Activated CD4-positive, alpha-beta T cell treated with anti-CD3 and anti-CD28 coated beads, Interleukin-2, Interleukin-4, amounts not matched to agents 100 ng/mL and 50 ng/mL, durations not matched to agents 16 hours and 8 hours (primary cell): ENCODE data around the gene PARP16.

ENCODE experiments used
- DNase-seq: peaks from one replicate; pipeline ENCODE4 v3.0.0-alpha.2; 2020; ENCODE audit warnings: low spot score

PARP16 gene

DNA sequence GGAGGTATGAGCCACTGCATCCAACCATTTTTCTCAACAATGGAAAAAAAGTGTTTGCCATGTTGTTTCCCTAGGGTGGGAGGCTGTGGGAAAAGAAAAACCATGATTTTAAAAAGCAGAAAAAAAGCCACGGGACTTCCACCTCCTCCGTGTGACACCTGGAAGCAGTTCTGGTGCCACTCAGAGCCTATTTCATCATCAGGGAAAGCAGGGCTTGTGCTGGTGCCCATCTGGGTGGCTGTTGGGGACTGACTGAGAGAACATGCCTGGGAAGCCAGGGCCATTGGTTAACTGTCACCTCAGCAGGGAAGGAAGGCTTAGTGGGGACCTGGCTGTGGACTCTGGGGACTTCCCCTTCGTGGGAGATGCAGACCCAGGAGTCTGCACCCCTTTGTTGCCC is 25.1 kb upstream of the PARP16 start:
- DNase-seq = no peak

DNA sequence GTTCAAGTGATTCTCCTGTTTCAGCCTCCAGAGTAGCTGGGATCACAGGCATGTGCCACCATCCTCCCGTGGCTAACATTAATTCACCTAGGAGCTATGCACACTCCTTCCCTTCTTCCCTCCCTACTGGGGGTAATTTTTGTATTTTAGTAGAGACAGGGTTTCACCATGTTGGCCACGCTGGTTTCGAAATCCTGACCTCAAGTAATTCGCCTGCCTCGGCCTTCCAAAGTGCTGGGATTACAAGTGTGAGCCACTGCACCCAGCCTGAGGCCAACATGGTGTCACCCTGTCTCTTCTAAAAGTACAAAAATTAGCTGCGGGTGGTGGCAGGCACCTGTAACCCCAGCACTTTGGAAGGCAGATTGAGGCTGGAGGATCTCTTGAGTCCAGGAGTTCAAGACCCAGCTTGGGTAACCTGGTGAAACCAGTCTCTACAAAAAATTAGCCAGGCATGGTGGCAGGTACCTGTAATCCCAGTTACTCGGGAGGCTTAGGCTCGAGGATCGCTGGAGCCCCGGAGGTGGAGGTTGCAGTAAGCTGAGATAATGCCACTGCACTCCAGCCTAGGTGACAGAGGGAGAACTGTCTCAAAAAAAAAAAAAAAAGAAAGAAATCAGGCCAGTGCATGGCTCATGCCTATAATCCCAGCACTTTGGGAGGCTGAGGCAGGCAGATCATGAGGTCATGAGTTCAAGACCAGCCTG is 23.9 kb upstream of the PARP16 start:
- no peak for DNase-seq

DNA sequence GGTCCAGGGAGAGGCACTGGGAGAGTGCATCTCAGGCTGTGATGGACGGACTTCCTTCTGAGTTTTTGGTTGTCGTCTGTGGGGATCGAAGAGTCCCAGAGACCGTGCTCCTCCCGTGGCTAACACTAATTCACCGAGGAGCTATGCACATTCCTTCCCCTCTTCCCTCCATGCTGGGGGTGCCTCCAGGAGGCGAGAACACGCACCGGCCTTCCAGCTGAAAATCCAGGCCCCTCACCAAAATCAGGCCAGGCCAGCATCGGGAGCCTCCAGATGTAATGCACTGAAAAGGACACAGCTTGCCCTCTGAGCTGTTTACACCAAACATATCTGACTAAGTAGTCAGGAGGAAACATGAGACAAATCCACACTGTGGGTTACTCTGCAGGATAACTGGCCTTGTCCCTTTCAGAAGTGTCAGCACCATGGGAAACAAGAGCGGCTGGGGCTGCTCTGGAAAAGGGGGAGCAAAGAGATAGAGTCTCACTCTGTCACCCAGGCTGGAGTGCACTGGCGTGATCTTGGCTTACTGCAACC is 23.3 kb upstream of the PARP16 start:
- DNase-seq = no peak

- no peak for DNase-seq
Measured at GRCh38 chr15:65307978-65308377, 21.3 kb upstream of the PARP16 start.

DNA sequence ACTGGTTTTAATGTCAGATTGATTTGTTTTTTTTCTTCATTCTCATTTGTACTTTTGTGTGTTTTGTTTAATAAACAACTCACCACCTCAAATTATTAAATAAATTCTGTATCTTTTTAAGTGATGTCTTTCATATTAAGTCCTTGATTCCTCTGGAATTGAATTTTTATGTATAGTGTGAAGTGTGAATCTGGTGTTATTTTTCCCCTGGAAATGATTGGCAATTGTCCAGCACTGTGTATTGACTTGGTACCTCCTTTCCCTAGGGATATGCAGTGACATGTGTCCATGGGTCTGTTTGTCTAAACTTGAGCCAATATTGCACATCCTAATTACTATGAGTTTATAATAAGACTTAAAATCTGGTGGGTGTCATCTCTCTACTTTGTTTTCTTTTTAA is 19.9 kb upstream of the PARP16 start:
- no peak for DNase-seq

DNA sequence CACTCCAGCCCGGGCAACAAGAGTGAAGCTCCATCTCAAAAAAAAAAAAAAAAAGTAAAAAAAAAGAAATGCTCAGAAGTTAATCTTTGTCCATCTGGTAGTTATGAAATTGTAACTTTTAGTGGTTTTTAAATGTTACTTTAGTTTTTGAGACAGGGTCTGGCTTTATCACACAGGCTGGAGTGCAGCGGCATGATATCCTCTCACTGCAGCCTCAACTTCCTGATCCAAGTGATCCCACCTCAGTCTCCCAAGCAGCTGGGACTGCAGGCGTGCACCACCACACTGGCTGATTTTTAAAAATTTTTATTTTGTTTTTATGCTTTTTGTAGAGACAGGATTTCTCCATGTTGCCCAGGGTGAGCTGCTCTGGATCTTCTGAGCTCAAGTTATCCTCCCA is 19.1 kb upstream of the PARP16 start:
- no peak for DNase-seq

- DNase-seq = no peak
Measured at GRCh38 chr15:65305150-65305758, 18.6 kb upstream of the PARP16 start.

DNA sequence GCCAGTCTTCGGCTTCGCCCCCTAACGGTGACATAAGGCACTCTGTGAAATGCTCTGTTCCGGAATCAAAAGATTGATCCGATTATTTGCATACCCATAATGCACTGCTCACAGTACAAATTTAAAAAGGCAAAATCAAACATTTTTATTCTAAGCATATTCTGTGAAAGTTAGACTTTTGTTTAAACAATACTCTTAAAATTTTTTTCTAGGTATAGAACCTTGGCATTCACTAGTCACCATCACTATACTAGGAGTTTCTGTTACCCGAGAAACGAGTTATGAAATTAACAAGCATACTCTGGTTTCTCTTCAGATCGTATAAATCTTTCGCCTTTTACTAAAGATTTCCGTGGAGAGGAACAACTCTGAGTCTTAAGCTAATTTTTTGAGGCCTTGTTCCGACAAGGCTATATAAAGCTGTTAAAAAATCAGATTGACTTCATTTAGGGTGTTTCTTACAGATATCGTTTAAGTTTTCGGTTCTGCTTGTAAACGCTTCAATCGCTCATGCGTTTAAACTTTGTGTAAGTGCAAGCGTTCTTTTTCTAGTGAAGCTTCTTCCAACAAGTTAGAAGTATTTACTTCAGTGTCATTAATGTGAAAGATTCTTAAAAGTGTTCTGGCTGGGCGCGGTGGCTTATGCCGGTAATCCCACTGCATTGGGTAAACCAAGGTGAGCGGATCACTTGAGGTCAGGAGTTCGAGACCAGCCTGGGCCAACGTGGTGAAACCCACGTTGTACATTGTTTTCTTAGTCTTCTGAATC is 17.9 kb upstream of the PARP16 start, which contains the start of gene RNU5B-1:
Gene RNU5B-1 (plus strand): TSS at position 297 of the 769 bp plus-strand sequence.
- DNase-seq = peak; percentile 93

DNA sequence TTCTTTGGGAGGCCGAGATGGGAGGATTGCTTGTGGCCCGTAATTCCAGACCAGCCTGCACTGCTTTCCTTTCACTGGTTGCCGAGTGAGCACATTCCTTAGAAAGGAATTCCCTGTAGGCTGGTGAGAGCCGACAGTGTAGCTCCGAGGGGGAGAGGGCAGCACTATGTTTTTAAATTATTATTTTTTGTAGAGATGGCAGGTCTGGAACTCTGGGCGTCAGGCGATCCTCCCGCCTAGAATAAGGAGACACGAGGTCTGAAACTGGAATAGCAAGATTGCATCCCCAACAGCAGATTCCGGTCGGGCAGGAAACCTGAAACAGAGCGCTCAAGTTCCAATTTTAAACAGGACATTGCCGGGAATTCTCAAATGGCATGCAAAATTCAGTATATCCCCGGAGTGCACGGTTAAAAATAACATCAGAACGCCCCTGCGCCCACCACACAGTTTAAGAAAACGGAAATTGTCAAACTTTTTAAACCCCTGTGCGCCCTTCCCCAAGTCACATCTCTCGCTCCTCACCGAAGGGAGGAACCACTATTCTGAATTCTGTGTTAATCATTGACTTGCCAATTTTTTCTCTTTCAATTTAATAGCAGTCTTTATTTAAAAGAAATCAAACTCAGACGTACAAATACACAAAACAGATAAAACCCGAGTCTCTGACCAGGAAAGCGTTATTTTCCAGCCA is 17.2 kb upstream of the PARP16 start:
- no peak for DNase-seq

DNA sequence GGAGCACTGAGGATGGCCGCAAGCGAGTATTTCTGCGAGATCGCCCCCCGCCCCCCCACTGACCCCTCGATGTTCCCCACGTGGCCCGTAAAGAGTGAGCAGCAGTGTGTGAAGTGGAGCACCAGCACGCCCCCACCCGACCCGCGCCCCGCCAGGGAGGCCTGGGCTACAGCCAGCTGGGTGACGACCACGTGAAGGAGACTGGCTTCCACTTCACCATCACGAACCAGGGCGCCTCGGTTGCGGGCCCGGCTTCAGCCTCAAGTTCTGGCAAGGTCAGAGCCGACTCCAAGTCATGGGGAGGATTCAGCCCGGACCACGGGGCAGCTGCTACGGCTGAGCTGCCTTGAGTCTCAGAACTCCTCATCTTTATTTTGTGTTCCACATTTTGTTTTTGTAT is 15.4 kb upstream of the PARP16 start:
- no peak for DNase-seq

DNA sequence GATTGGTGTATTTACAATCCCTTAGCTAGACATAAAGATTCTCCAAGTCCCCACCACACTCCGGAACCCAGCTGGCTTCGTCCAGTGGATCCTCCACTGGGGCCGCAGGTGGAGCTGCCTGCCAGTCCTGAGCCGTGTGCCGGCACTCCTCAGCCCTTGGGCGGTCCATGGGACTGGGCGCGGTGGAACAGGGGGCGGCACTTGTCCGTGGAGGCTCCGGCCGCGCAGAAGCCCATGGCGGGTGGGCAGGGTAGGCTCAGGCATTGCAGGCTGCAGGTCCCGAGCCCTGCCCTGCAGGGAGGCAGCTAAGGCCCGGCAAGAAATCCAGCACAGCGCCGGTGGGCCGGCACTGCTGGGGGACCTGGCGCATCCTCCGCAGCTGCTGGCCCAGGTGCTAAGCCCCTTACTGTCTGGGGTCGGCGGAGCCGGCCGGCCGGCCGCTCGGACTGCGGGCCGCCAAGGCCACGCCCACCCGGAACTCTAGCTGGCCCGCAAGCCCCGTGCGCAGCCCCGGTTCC is 14.3 kb upstream of the PARP16 start:
- no peak for DNase-seq

DNA sequence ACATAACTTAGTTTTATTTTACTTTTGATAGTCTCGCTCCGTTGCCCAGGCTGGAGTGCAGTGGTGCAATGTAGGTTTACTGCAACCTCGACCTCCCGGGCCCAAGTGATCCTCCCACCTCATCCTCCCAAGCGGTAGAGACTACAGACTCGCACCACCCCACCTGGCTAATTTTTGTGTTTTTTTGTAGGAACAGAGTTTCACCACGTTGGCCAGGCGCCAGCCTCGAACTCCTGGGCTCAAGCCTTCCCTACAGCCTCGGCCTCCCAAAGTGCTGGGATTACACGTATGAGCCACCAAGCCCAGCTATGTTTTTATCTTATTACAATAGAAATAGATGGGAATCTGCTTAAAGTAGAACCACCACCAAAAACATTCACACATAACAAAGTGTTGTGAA is 12.0 kb upstream of the PARP16 start:
- DNase-seq = no peak

GRCh38 chr15:65292938-65293518 is 6.3 kb upstream of the PARP16 start:
- no peak for DNase-seq

DNA sequence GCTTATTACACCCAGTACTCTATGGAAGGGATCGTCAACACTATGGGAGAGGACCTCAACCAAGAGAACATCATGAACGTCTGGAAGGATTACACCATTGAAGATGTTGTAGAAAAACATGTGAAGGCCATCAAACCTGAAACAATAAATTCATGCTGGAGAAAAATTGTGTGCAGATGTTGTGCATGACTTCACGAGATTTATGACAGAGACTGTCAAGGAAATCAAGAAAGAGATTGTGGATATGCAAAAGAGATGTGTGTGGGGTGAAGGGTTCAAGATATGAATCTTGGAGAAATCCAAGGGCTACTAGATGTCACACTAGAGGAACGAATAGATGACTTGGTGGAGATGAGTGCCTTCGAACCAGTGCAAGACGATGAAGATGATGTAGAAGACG is 3.5 kb upstream of the PARP16 start:
- no peak for DNase-seq

DNA sequence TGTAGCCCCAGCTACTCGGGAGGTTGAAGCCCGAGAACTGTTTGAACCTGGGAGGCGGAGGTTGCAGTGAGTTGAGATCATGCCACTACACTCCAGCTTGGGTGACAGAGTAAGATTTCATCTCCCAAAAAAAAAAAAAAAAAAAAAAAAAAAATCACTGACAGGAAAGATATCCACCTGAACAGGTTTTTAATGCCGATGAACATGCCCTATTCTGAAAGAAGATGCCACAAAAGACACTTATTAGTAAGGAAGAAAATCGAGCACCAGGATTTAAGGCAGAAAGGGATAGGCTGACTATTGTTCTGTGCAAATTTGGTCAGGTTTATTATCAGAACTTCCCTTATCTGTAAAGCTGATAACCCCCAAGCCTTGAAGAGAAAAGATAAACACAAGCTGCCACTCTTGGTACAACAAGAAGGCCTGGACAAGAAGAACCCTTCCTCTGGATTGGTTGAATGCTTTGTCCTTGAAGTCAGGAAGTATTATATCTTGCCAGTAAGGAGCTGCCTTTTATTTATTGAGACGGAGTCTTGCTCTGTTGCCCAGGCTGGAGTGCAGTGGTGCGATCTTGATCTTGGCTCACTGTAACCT is 2.7 kb upstream of the PARP16 start:
- DNase-seq = no peak

GRCh38 chr15:65287520-65287855 is 805 bp upstream of the PARP16 start:
- DNase-seq = no peak

GRCh38 chr15:65286069-65286703 is 497 bp downstream of the PARP16 start:
- no peak for DNase-seq

GRCh38 chr15:65285291-65286068 is 1.2 kb downstream of the PARP16 start:
- no peak for DNase-seq

GRCh38 chr15:65278480-65278879 is 8.2 kb downstream of the PARP16 start:
- no peak for DNase-seq

DNA sequence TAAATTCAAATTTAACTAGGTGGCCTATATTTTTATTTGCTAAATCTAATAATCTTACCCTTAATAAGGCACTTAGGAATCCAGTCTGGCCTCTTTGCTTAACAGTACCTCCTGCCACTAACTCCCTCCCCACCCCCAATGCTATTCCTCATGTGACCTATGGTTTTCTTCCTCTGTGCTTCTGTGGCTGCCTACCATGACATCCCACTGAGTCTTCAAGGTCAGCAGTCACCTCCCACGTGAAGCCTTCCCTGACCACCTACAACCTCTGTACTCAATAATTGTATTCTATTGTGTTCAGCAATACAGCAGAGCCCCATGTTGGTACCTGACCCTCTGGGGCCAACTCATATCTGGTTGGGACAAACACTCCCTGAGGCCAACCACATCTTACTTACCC is 9.7 kb downstream of the PARP16 start:
- DNase-seq = no peak
